ENCODE measurements around the gene FOXO3.
"Not testable (repeated sequence)": the region's sequence is repeated elsewhere in the genome, so short reads cannot be mapped to it uniquely, and the experiment has no call there.

Gene FOXO3

DNA sequence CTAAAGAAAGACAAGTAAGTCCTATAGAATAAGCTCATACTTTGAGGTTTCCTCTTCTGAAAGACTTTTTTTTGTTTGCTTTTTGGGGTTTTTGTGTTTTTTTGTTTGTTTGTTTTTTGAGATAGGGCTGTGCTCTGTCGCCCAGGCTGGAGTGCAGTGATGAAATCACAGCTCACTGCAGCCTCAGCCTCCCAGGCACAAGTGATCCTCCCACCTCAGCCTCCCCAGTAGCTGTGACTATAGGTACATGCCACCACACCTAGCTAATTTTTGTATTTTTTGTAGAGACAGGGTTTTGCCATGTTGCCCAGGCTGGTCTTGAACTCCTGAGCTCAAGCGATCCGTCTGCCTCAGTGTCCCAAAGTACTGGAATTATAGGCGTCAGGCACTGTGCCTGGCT, 98.1 kb downstream of the FOXO3 start:
- H3K4me3 ChIP-seq (ENCODE audit: low read length); H2BK5ac ChIP-seq (ENCODE audit: low read length); DNase-seq; H3K27ac ChIP-seq (ENCODE audit: low read depth, low read length); H3K4ac ChIP-seq (ENCODE audit: low read depth, low read length); H3K4me2 ChIP-seq (ENCODE audit: low read length); H4K8ac ChIP-seq (ENCODE audit: low read depth, low read length); H3K36me3 ChIP-seq (ENCODE audit: control insufficient read depth, insufficient read depth, low read length); H2BK15ac ChIP-seq (replicated peaks; ENCODE audit: low read depth); H3K27me3 ChIP-seq (ENCODE audit: insufficient read depth, low read length, poor library complexity); H3K56ac ChIP-seq (ENCODE audit: low read length); H3K23ac ChIP-seq (ENCODE audit: low read length); H3K9ac ChIP-seq (ENCODE audit: low read length); H2BK120ac ChIP-seq (ENCODE audit: low read depth, low read length); H3K4me1 ChIP-seq (ENCODE audit: control insufficient read depth, low read depth, low read length); H4K5ac ChIP-seq (ENCODE audit: low read length); H3K18ac ChIP-seq (ENCODE audit: low read length); H3K79me2 ChIP-seq (ENCODE audit: control insufficient read depth, insufficient read depth, low read length); H2AK5ac ChIP-seq (ENCODE audit: low read length); H3K79me1 ChIP-seq (ENCODE audit: low read length): not testable (repeated sequence)
- WGBS (ENCODE audit: extremely low coverage, insufficient coverage, low lambda C conversion rate): no CpG with 5 or more reads among the region's 4 CpGs

- H2BK5ac ChIP-seq (ENCODE audit: low read length): no peak overlapping the region
- peaks cover 8% of the 10 kb centered on the region for H3K79me1 ChIP-seq (ENCODE audit: low read length)
- H3K4me1 ChIP-seq (ENCODE audit: control insufficient read depth, low read depth, low read length): no peaks in the 10 kb centered on the region
- no peak overlapping the region for H2BK120ac ChIP-seq (ENCODE audit: low read depth, low read length)
- H3K36me3 ChIP-seq (ENCODE audit: control insufficient read depth, insufficient read depth, low read length): no peaks in the 10 kb centered on the region
- no peak overlapping the region for H3K4me3 ChIP-seq (ENCODE audit: low read length)
- H3K27me3 ChIP-seq (ENCODE audit: insufficient read depth, low read length, poor library complexity): no peaks in the 10 kb centered on the region
- H2BK15ac ChIP-seq (replicated peaks; ENCODE audit: low read depth): no peak overlapping the region
- no peak overlapping the region for H3K4me2 ChIP-seq (ENCODE audit: low read length)
- no peak overlapping the region for H4K8ac ChIP-seq (ENCODE audit: low read depth, low read length)
- H4K5ac ChIP-seq (ENCODE audit: low read length): no peak overlapping the region
- H3K18ac ChIP-seq (ENCODE audit: low read length): no peak overlapping the region
- WGBS (ENCODE audit: extremely low coverage, insufficient coverage, low lambda C conversion rate): no CpG with 5 or more reads among the region's 4 CpGs
- H3K9ac ChIP-seq (ENCODE audit: low read length): no peak overlapping the region
- no peak overlapping the region for H3K56ac ChIP-seq (ENCODE audit: low read length)
- no peak overlapping the region for H3K27ac ChIP-seq (ENCODE audit: low read depth, low read length)
- H3K79me2 ChIP-seq (ENCODE audit: control insufficient read depth, insufficient read depth, low read length): no peaks in the 10 kb centered on the region
- H3K4ac ChIP-seq (ENCODE audit: low read depth, low read length): no peak overlapping the region
- no peak overlapping the region for H3K23ac ChIP-seq (ENCODE audit: low read length)
- no peak overlapping the region for H2AK5ac ChIP-seq (ENCODE audit: low read length)
- DNase-seq: no peak
Observed at GRCh38 chr6:108660251-108660650, 99.5 kb downstream of the FOXO3 start.

DNA sequence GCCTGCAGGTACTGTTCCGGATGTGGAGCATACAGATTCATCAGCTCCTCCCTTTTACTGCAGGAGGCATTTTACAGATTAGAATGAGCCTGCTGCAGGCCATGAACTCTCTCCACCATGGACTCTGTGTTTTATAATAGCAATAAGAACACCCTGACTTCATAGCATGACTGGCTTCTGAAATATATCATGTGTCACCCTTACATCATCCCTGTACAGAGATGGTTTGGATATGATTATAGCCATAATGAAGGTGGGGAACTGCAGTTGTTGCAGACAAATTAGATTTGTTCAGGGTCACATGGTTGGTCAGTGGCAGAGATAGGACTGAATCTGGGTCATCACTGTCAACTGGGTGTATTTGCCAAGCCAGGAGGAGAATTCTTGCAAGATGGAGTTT, 100.7 kb downstream of the FOXO3 start:
- H2AK5ac ChIP-seq (ENCODE audit: low read length): no peak overlapping the region
- WGBS (ENCODE audit: extremely low coverage, insufficient coverage, low lambda C conversion rate): no CpG with 5 or more reads among the region's 1 CpG

DNA sequence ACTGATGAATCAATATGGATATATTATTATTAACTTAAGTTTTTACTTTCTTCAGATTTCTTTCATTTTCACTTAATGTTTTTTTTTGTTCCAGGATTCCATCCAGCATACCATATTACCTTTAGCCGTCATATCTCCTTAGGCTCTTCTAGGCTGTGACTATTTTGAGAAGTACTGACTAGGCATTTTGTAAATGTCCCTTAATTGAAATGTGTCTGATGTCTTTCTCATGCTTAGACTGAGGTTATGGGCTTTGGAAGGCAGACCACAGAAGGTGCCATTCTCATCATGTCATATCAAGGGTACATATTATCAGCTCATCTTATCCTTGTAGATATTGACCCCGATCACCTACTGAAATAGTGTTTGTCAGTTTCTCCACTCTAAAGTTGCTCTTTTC, 101.3 kb downstream of the FOXO3 start:
- Histone ChIP-seq H3K79me2 (ENCODE audit: control insufficient read depth, insufficient read depth, low read length) (peaks cover 2% of the 10 kb centered on the region), H3K56ac (ENCODE audit: low read length) (no peak overlapping the region), H3K9ac (ENCODE audit: low read length) (no peak overlapping the region), H4K5ac (ENCODE audit: low read length) (no peak overlapping the region), H3K4me1 (ENCODE audit: control insufficient read depth, low read depth, low read length) (no peaks in the 10 kb centered on the region), H2BK120ac (ENCODE audit: low read depth, low read length) (no peak overlapping the region), H3K27me3 (ENCODE audit: insufficient read depth, low read length, poor library complexity) (no peaks in the 10 kb centered on the region), H2BK15ac (replicated peaks; ENCODE audit: low read depth) (no peak overlapping the region), H3K23ac (ENCODE audit: low read length) (no peak overlapping the region), H3K27ac (ENCODE audit: low read depth, low read length) (no peak overlapping the region), H3K4me2 (ENCODE audit: low read length) (no peak overlapping the region), H4K8ac (ENCODE audit: low read depth, low read length) (no peak overlapping the region), H3K4ac (ENCODE audit: low read depth, low read length) (no peak overlapping the region), H2AK5ac (ENCODE audit: low read length) (no peak overlapping the region), H3K18ac (ENCODE audit: low read length) (no peak overlapping the region), H3K79me1 (ENCODE audit: low read length) (peaks cover 8% of the 10 kb centered on the region), H2BK5ac (ENCODE audit: low read length) (no peak overlapping the region), H3K36me3 (ENCODE audit: control insufficient read depth, insufficient read depth, low read length) (no peaks in the 10 kb centered on the region), H3K4me3 (ENCODE audit: low read length) (no peak overlapping the region)
- DNase-seq: no peak
- no CpG with 5 or more reads among the region's 2 CpGs for WGBS (ENCODE audit: extremely low coverage, insufficient coverage, low lambda C conversion rate)

More for the DNA sequence above, 100.7 kb downstream of the FOXO3 start:
- Histone ChIP-seq H3K23ac (ENCODE audit: low read length) (no peak overlapping the region), H2BK15ac (replicated peaks; ENCODE audit: low read depth) (no peak overlapping the region), H3K4ac (ENCODE audit: low read depth, low read length) (no peak overlapping the region), H3K79me1 (ENCODE audit: low read length) (peaks cover 8% of the 10 kb centered on the region), H2BK120ac (ENCODE audit: low read depth, low read length) (no peak overlapping the region), H3K18ac (ENCODE audit: low read length) (no peak overlapping the region), H2BK5ac (ENCODE audit: low read length) (no peak overlapping the region), H3K4me3 (ENCODE audit: low read length) (no peak overlapping the region), H4K5ac (ENCODE audit: low read length) (no peak overlapping the region), H3K79me2 (ENCODE audit: control insufficient read depth, insufficient read depth, low read length) (no peaks in the 10 kb centered on the region), H3K27ac (ENCODE audit: low read depth, low read length) (no peak overlapping the region), H3K36me3 (ENCODE audit: control insufficient read depth, insufficient read depth, low read length) (no peaks in the 10 kb centered on the region), H3K56ac (ENCODE audit: low read length) (no peak overlapping the region), H3K4me1 (ENCODE audit: control insufficient read depth, low read depth, low read length) (no peaks in the 10 kb centered on the region), H3K9ac (ENCODE audit: low read length) (no peak overlapping the region), H3K4me2 (ENCODE audit: low read length) (no peak overlapping the region), H3K27me3 (ENCODE audit: insufficient read depth, low read length, poor library complexity) (no peaks in the 10 kb centered on the region), H4K8ac (ENCODE audit: low read depth, low read length) (no peak overlapping the region)
- DNase-seq: no peak

- H3K36me3 ChIP-seq (ENCODE audit: control insufficient read depth, insufficient read depth, low read length): no peaks in the 10 kb centered on the region
- peaks cover 8% of the 10 kb centered on the region for H3K79me1 ChIP-seq (ENCODE audit: low read length)
- H3K4me2 ChIP-seq (ENCODE audit: low read length): no peak overlapping the region
- peaks cover 3% of the 10 kb centered on the region for H3K79me2 ChIP-seq (ENCODE audit: control insufficient read depth, insufficient read depth, low read length)
- H2BK120ac ChIP-seq (ENCODE audit: low read depth, low read length): no peak overlapping the region
- H2BK15ac ChIP-seq (replicated peaks; ENCODE audit: low read depth): no peak overlapping the region
- no peak overlapping the region for H3K4ac ChIP-seq (ENCODE audit: low read depth, low read length)
- no peak overlapping the region for H3K18ac ChIP-seq (ENCODE audit: low read length)
- no peak overlapping the region for H4K5ac ChIP-seq (ENCODE audit: low read length)
- no peak overlapping the region for H3K4me3 ChIP-seq (ENCODE audit: low read length)
- WGBS (ENCODE audit: extremely low coverage, insufficient coverage, low lambda C conversion rate): no CpG with 5 or more reads among the region's 2 CpGs
- no peak overlapping the region for H2BK5ac ChIP-seq (ENCODE audit: low read length)
- DNase-seq: no peak
- no peak overlapping the region for H3K27ac ChIP-seq (ENCODE audit: low read depth, low read length)
- no peaks in the 10 kb centered on the region for H3K27me3 ChIP-seq (ENCODE audit: insufficient read depth, low read length, poor library complexity)
- no peak overlapping the region for H3K56ac ChIP-seq (ENCODE audit: low read length)
- no peak overlapping the region for H3K23ac ChIP-seq (ENCODE audit: low read length)
- no peak overlapping the region for H2AK5ac ChIP-seq (ENCODE audit: low read length)
- H4K8ac ChIP-seq (ENCODE audit: low read depth, low read length): no peak overlapping the region
- no peak overlapping the region for H3K9ac ChIP-seq (ENCODE audit: low read length)
- no peaks in the 10 kb centered on the region for H3K4me1 ChIP-seq (ENCODE audit: control insufficient read depth, low read depth, low read length)
Observed at GRCh38 chr6:108662702-108663101, 102.0 kb downstream of the FOXO3 start.

DNA sequence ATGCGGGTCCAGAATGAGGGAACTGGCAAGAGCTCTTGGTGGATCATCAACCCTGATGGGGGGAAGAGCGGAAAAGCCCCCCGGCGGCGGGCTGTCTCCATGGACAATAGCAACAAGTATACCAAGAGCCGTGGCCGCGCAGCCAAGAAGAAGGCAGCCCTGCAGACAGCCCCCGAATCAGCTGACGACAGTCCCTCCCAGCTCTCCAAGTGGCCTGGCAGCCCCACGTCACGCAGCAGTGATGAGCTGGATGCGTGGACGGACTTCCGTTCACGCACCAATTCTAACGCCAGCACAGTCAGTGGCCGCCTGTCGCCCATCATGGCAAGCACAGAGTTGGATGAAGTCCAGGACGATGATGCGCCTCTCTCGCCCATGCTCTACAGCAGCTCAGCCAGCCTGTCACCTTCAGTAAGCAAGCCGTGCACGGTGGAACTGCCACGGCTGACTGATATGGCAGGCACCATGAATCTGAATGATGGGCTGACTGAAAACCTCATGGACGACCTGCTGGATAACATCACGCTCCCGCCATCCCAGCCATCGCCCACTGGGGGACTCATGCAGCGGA, 102.9 kb downstream of the FOXO3 start:
- not testable (repeated sequence) for H3K23ac ChIP-seq (ENCODE audit: low read length); H3K79me1 ChIP-seq (ENCODE audit: low read length); H2BK15ac ChIP-seq (replicated peaks; ENCODE audit: low read depth); H3K18ac ChIP-seq (ENCODE audit: low read length); H3K56ac ChIP-seq (ENCODE audit: low read length); H4K8ac ChIP-seq (ENCODE audit: low read depth, low read length); H2BK120ac ChIP-seq (ENCODE audit: low read depth, low read length); H3K36me3 ChIP-seq (ENCODE audit: control insufficient read depth, insufficient read depth, low read length); DNase-seq; H3K79me2 ChIP-seq (ENCODE audit: control insufficient read depth, insufficient read depth, low read length); H3K27me3 ChIP-seq (ENCODE audit: insufficient read depth, low read length, poor library complexity); H3K9ac ChIP-seq (ENCODE audit: low read length); H3K4me1 ChIP-seq (ENCODE audit: control insufficient read depth, low read depth, low read length); H4K5ac ChIP-seq (ENCODE audit: low read length); H2BK5ac ChIP-seq (ENCODE audit: low read length); H3K27ac ChIP-seq (ENCODE audit: low read depth, low read length); H3K4ac ChIP-seq (ENCODE audit: low read depth, low read length); H2AK5ac ChIP-seq (ENCODE audit: low read length); H3K4me3 ChIP-seq (ENCODE audit: low read length); H3K4me2 ChIP-seq (ENCODE audit: low read length)
- no CpG with 5 or more reads among the region's 30 CpGs for WGBS (ENCODE audit: extremely low coverage, insufficient coverage, low lambda C conversion rate)

Data from mesendoderm (in vitro differentiated cells).